Subcutaneous abdominal adipose tissue (tissue), 5 donors: ENCODE measurements around the gene CTRB1.

Source experiments
- H3K27ac ChIP-seq: one replicate; pipeline ENCODE4 v1.7.0; 2013; ENCODE audit warnings: low read depth, mild to moderate bottlenecking, inconsistent platforms, low read length, moderate library complexity
- H3K27me3 ChIP-seq, 5 donors: one replicate each; pipeline ENCODE4 v1.7.0; 2013; ENCODE audit warnings: low read length in 5 of 5, inconsistent platforms in 1 of 5; ENCODE audit not compliant: control insufficient read depth in 5 of 5, insufficient read depth in 4 of 5
- H3K36me3 ChIP-seq, 5 donors: one replicate each; pipeline ENCODE4 v1.7.0; 2013; ENCODE audit warnings: low read length in 5 of 5; ENCODE audit not compliant: control insufficient read depth in 5 of 5, insufficient read depth in 5 of 5
- H3K4me1 ChIP-seq, 5 donors: one replicate each; pipeline ENCODE4 v1.7.0; 2013; ENCODE audit warnings: low read length in 5 of 5, mild to moderate bottlenecking in 3 of 5, moderate library complexity in 1 of 5; ENCODE audit not compliant: control insufficient read depth in 5 of 5, insufficient read depth in 5 of 5
- H3K4me3 ChIP-seq, 5 donors: one replicate each; pipeline ENCODE4 v1.7.0; 2013; ENCODE audit warnings: low read length in 5 of 5, low read depth in 1 of 5
- H3K9ac ChIP-seq, 5 donors: one replicate each; pipeline ENCODE4 v1.7.0; 2013; ENCODE audit warnings: low read length in 5 of 5, mild to moderate bottlenecking in 4 of 5, moderate library complexity in 3 of 5
- H3K9me3 ChIP-seq, 5 donors: one replicate each; pipeline ENCODE4 v1.7.0; 2013; ENCODE audit warnings: low read length in 5 of 5; ENCODE audit not compliant: control insufficient read depth in 5 of 5
- donor health status: healthy.
- donor health status: healthy.
- donor health status: healthy.
- donor health status: healthy.
- donor health status: healthy.

The CTRB1 gene

GRCh38 chr16:75252049-75252864 lies 33.5 kb downstream of the CTRB1 start:
- Histone ChIP-seq H3K9me3 (no peaks in the 10 kb centered on the region), H3K27me3 (peaks cover 0 to 3% (median 0%) of the 10 kb centered on the region in 5 donors), H3K4me1 (peaks cover 20 to 94% (median 87%) of the 10 kb centered on the region in 5 donors), H3K36me3 (no peaks in the 10 kb centered on the region), H3K9ac (peak overlapping the region in 4 of 5 donors; percentile 12 to 64 (median 38)), H3K27ac (peak overlapping the region; percentile 84), H3K4me3 (peak overlapping the region; percentile 40 to 59 (median 47))

- Histone ChIP-seq H3K4me1 (peaks cover 16 to 94% (median 87%) of the 10 kb centered on the region in 5 donors), H3K9ac (peak overlapping the region in 2 of 5 donors; percentile 12 to 35), H3K27me3 (peaks cover 0 to 3% (median 0%) of the 10 kb centered on the region in 5 donors), H3K9me3 (no peaks in the 10 kb centered on the region), H3K4me3 (no peak overlapping the region), H3K36me3 (no peaks in the 10 kb centered on the region), H3K27ac (peak overlapping the region; percentile 84)
Measured at GRCh38 chr16:75252946-75253911, 34.4 kb downstream of the CTRB1 start.

- Histone ChIP-seq H3K9me3 (no peaks in the 10 kb centered on the region), H3K9ac (no peak overlapping the region), H3K36me3 (no peaks in the 10 kb centered on the region), H3K4me1 (peaks cover 16 to 89% (median 82%) of the 10 kb centered on the region in 5 donors), H3K27ac (peak overlapping the region; percentile 84), H3K27me3 (peaks cover 0 to 3% (median 0%) of the 10 kb centered on the region in 5 donors), H3K4me3 (peak overlapping the region in 1 of 5 donors; percentile 46)
Measured at GRCh38 chr16:75254359-75254837, 35.6 kb downstream of the CTRB1 start.

GRCh38 chr16:75256059-75256571 lies 37.3 kb downstream of the CTRB1 start:
- H3K4me1 ChIP-seq: peaks cover 16 to 77% (median 71%) of the 10 kb centered on the region in 5 donors
- peak overlapping the region in 3 of 5 donors; percentile 1 to 62 (median 21) for H3K9ac ChIP-seq
- H3K27me3 ChIP-seq: peaks cover 0 to 3% (median 0%) of the 10 kb centered on the region in 5 donors

GRCh38 chr16:75256696-75257343 lies 38.0 kb downstream of the CTRB1 start:
- H3K4me1 ChIP-seq: peaks cover 16 to 82% (median 76%) of the 10 kb centered on the region in 5 donors

More at GRCh38 chr16:75256059-75256571, 37.3 kb downstream of the CTRB1 start:
- Histone ChIP-seq H3K9me3 (no peaks in the 10 kb centered on the region), H3K27ac (peak overlapping the region; percentile 46), H3K36me3 (no peaks in the 10 kb centered on the region), H3K4me3 (peak overlapping the region in 1 of 5 donors; percentile 10)

GRCh38 chr16:75257886-75258806 lies 39.4 kb downstream of the CTRB1 start:
- Histone ChIP-seq H3K4me1 (peaks cover 16 to 82% (median 76%) of the 10 kb centered on the region in 5 donors), H3K27ac (no peak overlapping the region), H3K27me3 (peaks cover 0 to 3% (median 0%) of the 10 kb centered on the region in 5 donors), H3K36me3 (no peaks in the 10 kb centered on the region), H3K9ac (no peak overlapping the region), H3K9me3 (no peaks in the 10 kb centered on the region), H3K4me3 (no peak overlapping the region)

More at GRCh38 chr16:75256696-75257343, 38.0 kb downstream of the CTRB1 start:
- Histone ChIP-seq H3K9me3 (no peaks in the 10 kb centered on the region), H3K9ac (peak overlapping the region in 3 of 5 donors; percentile 1 to 62 (median 21)), H3K36me3 (no peaks in the 10 kb centered on the region), H3K27me3 (peaks cover 0 to 3% (median 0%) of the 10 kb centered on the region in 5 donors), H3K27ac (peak overlapping the region; percentile 46), H3K4me3 (peak overlapping the region in 1 of 5 donors; percentile 10)

- no peaks in the 10 kb centered on the region for H3K9me3 ChIP-seq
- peaks cover 21 to 82% (median 76%) of the 10 kb centered on the region in 5 donors for H3K4me1 ChIP-seq
- no peak overlapping the region for H3K9ac ChIP-seq
- H3K36me3 ChIP-seq: no peaks in the 10 kb centered on the region
- no peak overlapping the region for H3K4me3 ChIP-seq
- no peak overlapping the region for H3K27ac ChIP-seq
- H3K27me3 ChIP-seq: no peaks in the 10 kb centered on the region
Measured at GRCh38 chr16:75258807-75259141, 40.0 kb downstream of the CTRB1 start.

GRCh38 chr16:75260851-75261589 lies 42.2 kb downstream of the CTRB1 start:
- H3K4me3 ChIP-seq: no peak overlapping the region
- H3K27me3 ChIP-seq: no peaks in the 10 kb centered on the region
- H3K36me3 ChIP-seq: no peaks in the 10 kb centered on the region
- peaks cover 19 to 80% (median 71%) of the 10 kb centered on the region in 5 donors for H3K4me1 ChIP-seq
- no peak overlapping the region for H3K27ac ChIP-seq
- no peak overlapping the region for H3K9ac ChIP-seq
- H3K9me3 ChIP-seq: no peaks in the 10 kb centered on the region
